HG03060 (cell line): Measurements from ENCODE around the gene SRPRB.
"Not testable (repeated sequence)": the region's sequence is repeated elsewhere in the genome, so short reads cannot be mapped to it uniquely, and the experiment has no call there.

Experiments
- ATAC-seq: cut with Tn5 transposase; IDR thresholded peaks from one replicate; pipeline ENCODE4 v1.9.1; 2021; ENCODE audit warnings: low read depth, moderate number of reproducible peaks; ENCODE audit not compliant: unreplicated experiment

Gene SRPRB

GRCh38 chr3:133777807-133778568 is 27.6 kb upstream of the SRPRB start:
- ATAC-seq, result no peak

DNA sequence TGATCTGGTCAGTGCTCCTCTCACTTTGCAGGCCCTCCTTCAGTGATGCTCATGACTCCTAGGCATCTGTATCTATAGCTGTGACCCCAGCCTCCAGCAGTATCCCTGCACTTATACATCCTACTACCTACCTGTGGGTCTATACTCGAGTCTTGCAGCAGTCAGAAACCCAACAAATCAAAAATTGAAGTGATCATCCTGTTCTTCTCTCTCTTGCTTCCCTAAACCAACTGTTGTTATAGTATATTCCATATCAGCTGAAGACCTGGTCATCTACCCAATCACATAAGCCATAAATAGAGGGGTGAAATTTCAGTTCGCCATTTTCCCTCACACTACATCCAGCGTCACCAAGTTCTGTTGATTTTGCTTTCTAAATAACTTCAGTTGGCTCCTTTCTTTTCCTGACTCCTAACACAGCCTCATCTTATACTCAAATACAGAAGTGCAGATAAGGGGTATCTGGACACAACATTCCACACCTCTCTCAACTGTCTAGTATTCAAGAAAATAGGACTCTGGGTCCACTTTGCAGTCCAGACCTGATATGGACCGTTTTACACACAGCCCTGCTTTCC is 25.9 kb upstream of the SRPRB start:
- ATAC-seq, result no peak

- not testable (repeated sequence) for ATAC-seq
Measured at GRCh38 chr3:133780756-133781155, 24.9 kb upstream of the SRPRB start.

DNA sequence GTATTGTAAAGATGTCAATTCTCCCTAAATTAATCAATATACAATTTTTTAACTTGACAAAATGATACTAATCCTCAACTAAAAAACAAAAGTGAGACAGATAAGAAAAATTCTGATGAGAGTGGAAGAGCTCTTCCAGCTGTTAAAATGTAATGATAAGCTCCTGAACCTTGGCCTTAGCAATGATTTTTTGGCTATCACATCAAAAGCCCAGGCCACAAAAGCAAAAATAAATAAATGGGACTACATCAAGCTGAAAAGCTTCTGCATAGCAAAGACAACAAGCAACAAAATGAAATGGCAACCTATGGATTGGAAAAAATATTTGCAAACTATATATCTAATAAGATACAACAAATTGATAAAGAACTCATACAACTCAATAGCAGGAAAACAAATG is 24.0 kb upstream of the SRPRB start:
- ATAC-seq, result no peak

DNA sequence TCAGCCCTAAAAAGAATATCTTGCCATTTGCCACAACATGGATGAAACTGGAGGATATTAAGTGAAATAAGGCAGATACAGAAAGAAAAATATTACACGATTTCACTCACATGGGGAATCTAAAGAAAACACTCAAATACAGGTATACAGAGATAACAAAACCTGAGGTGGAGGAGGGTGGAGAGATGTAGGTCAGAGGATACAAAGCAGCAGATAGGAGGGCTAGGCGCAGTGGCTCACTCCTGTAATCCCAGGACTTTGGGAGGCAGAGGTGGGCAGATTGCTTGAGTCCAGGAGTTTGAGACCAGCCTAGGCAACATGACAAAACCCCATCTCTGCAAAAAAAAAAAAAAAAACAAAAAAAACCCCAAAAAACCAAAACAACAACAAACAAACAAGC is 23.2 kb upstream of the SRPRB start:
- ATAC-seq, result no peak

DNA sequence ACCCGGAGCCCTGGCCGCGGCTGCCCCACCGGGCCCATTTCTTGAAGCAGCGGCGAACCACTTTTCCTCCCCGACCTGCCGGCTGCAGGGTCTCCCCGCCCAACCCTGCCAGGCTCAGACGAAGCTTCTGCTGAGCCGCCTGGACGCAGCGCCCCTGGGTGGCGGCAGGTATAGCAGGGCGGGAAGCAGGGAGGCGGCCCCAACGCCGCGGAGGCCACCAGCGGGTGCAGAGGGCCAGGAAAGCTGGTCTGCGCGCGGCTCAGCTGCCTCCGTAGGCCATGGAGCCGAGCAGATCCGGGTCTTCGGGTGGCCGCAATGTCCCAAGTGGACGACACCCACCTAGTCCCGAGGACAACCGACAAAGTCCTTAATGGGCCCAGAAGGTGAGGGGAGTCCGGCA is 21.9 kb upstream of the SRPRB start:
- ATAC-seq, result no peak

GRCh38 chr3:133788024-133788423 is 17.6 kb upstream of the SRPRB start:
- no peak for ATAC-seq

DNA sequence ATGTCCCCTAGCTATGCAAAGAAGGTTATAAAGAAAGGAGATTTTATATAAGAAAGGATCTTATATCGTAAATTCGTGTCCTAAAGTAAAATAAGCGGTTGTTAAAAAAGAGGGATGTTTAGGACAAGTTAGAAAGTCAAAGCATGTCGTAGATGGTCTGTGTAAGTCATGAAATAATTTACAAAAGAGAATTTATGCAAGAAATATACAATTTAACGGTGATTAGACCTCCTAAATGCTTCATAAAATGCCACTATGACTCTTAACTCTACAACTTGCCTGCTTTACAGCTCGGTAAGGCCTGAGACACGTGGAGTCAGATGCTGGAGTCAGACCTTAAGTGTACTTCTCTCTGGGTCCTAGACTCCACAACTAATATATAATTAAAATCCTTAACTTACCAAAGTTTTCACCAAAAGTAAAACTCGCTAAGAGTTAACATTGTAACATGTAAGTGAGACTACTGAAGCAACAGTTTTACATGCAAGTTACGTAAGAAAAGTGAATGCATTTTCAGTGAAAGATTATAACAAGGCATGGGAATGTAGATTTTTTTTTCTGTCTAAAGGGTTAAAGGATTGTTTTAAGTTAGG is 13.3 kb upstream of the SRPRB start:
- ATAC-seq, result no peak

DNA sequence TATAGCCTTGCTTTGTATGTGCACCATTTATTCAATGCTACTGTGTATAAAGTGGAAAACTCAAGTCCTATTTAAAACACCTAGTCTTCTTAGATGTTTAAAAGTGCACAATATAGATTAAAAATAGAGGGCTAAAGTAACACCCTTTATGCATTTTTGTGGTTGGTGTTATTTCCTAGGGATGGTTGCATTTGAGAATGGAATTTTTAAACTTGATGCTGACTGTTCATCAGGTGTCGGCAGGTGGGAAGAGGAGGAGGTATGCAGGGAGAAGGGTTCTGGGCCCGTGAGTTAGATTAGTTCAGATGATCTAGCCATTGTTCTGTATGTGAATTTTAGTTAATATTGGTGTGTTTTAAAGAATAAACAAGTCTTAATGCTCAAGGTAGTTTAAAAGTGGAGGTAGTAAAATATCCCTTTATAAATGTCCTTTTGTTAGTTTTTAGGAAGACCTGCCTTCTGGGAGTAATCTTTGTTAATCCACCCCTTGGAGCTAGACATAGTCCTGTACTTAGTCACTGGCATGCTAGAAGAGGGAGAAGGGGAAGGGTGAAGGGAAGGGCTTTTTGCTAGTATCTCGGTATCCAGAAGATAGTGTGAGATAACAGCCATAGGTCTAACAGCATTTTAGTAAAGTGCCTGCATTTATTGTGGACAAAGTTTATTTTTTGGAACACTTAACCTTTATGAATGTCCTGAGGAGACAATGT is 8.1 kb upstream of the SRPRB start:
- ATAC-seq, result no peak

- no peak for ATAC-seq
Measured at GRCh38 chr3:133799794-133800585, 5.6 kb upstream of the SRPRB start.

DNA sequence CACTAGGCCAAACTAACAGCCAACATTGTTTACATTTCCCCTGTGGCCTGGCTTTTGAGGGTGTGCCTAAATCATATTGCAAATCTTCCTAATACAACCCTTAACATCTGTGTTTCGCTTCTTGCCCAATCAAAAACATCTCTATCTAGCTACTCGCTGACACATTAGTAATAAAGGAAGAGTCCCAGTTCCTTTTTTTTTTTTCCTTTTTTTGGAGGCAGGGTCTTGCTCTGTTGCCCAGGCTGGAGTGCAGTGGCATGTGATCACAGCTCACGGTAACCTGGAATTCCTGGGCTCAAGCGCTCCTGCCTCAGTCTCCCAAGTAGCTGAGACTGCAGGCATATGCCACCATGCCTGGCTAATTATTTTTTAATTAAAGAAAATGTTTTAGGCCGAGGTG is 2.1 kb upstream of the SRPRB start:
- no peak for ATAC-seq

DNA sequence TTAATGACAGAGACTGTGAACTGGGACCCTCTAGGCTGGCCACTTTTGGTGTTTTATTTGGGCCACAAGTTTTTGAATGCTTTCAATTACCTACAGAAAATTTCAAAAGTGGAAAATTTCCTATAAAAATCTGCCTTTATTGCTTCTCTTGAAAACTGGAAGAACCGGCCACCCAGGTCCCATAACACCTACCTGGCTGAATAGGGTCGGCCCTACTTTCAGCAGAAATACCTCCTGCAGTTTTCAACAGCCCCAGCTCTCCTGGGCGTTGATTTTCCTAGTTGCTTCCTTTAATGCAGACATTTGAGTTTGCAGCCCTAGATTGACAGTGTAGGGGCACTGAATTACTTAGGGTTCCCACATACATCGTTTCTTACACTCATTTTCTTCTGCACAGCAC is 719 bp upstream of the SRPRB start:
- no peak for ATAC-seq

DNA sequence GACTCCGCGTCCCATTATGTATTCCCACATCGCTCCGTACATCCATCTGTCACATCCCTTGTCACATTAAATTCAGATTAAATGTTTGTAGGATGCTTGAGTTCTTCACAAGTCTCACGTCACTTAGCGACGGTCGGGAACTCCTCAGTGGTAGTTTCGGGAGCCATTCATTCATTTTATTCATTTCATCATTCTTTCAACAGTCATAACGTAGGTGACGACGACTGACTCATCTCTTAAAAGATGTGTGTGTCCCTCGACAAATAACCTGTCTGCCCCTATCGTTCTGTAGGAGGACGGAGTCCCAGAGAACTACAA is 272 bp upstream of the SRPRB start:
- no peak for ATAC-seq

DNA sequence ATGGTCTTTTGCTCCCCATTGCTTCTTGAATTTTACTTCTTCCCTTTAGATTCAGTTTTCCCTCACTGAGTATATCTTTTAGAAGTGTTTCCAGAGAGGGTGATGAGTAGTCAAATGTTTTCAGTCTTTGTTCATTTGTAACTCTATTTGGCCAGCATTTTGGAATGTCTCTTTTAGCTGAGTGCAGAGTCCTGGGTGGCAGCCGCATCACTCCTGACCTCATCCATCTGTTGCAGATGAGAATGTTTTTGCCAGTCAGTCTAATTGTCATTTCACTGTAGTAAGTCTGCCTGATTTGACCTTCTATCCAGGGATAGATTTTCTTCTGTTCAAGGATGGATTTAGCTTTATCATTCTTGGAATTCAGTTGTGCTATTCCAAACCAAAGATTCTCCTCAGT is 7.3 kb downstream of the SRPRB start:
- ATAC-seq, result no peak

GRCh38 chr3:133815386-133815785 is 9.8 kb downstream of the SRPRB start:
- ATAC-seq, result no peak

GRCh38 chr3:133820129-133820528 is 14.5 kb downstream of the SRPRB start:
- ATAC-seq, result no peak

GRCh38 chr3:133820889-133821675 is 15.5 kb downstream of the SRPRB start:
- ATAC-seq, result no peak

- ATAC-seq, result no peak
Measured at GRCh38 chr3:133821767-133822638, 16.4 kb downstream of the SRPRB start.

DNA sequence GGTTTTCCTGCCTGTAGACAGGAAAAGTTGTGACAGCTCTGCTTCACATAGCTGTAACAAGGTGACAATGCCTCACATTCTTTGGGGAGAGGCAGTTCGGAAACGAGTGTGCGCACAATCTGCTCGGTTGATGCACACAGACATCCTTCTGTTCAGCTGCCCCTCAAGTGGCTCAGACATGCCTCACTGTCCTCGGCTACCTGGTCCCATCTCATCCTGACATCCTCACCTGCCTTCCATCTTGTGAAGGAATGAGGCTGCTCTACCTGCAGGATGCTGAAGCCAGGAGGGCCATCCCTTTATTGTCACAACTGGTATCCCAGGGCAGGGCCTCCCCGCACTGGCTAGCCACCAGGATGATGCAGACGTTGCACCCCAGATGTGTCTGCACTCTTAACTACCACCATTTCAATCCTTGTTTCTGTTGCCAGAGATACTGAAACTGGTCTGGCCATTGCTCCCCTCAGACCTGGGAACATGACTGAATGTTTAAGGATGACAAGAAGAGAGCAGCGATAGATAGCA is 19.4 kb downstream of the SRPRB start:
- no peak for ATAC-seq
